Stimulated activated CD8-positive, alpha-beta memory T cell treated with anti-CD3 and anti-CD28 coated beads, Interleukin-12 subunit alpha, Interleukin-12 subunit beta, amount 100 ng/mL, for 1 hour (primary cell): Measurements from ENCODE around the gene MTCH1.

ENCODE experiments used
- DNase-seq: peaks from one replicate; pipeline ENCODE4 v3.0.0-alpha.2; 2020; ENCODE audit warnings: low read depth

MTCH1 gene

DNA sequence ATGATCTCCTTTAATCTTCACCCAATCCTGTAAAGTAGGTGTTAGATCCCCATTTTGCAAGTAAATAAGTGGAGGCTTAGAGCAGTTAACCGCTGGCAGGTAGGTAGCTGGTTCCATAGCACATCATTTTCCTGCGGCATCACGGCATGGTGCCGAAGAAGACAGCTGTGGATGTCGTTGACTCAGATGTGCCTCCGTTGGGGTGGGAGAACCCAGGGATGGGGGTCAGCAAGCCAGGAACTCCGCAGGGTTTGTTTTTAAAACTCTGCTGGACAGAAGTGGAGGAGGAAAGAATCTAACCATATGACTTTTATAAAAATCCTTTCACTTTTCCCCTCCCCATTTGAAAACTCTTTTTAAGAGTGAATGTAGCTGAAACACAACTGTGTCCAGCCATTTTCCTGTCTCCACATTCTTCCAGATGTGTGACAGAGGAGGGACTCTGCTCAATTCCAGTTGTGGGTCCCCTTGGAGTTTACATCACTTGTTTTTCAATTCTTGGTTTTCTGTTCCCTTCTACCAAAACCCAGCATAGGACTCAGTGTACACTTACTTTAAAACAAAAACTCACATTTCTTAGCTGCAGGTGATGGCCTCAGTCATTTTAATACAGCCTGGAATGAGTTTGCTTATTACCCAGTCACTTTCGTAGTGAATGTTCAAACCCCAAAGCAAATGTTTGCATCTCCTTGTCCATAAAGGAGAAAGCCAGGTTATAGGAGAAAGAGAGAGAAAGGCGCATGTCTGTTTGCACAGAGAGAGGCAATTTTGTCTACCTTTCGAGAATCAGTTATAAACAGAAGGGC lies 59.1 kb downstream of the MTCH1 start:
- DNase-seq = no peak

GRCh38 chr6:36925809-36926208 lies 60.2 kb downstream of the MTCH1 start:
- DNase-seq = no peak

DNA sequence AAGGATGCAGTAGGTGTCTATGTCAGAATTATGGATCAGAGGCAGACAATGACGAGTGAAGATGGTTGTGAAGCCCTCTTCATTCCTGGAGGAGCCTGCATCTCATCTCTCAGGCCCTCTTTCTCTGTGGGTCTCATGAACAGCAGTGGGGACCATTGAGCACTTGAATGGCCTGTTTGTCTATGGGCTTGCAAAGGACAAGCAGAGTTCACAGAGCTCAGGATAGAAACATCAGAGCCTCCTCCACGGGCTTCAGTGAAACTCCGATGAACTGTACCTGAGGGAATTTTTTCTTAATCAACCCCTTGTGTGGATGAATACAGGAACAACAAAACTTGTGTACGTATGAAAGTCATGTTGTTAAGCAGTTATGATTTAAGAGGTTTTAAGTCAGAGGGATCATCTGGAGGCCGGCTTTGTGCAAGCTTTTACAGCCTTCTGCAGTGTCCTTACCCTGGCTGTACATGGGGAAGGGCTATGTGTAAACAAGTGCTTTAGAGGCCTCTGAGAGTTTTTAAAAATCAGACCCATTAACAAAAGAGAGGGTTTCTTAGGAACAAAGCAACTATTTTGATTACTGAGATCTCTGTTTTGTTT lies 61.1 kb downstream of the MTCH1 start:
- no peak for DNase-seq

DNA sequence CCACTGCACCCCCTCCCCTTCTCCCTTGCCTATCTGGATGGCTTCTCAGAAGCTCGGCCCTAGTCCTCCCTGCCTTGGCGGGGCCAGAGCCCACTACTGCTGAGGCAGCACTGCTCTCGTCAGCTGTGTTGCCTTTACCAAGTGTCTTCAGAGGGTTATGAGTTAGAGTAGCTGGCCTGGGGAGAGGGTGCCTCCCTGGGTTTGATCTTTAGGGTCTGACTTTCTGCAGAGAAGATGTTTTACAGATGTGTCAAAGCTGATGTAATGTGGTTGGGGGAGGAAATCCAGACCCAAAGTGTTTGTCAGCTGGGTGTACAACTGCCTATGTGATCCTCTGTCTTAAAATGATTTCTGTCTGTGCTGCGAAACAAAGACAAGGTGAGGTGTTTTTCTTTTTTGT lies 61.9 kb downstream of the MTCH1 start:
- no peak for DNase-seq

- DNase-seq = no peak
Measured at GRCh38 chr6:36920546-36920945, 65.5 kb downstream of the MTCH1 start.

- no peak for DNase-seq
Measured at GRCh38 chr6:36920049-36920448, 65.9 kb downstream of the MTCH1 start.
